HG02852 (cell line): Measurements from ENCODE around the gene GLUL.

ENCODE experiments used
- ATAC-seq: cut with Tn5 transposase; IDR thresholded peaks from one replicate; pipeline ENCODE4 v1.9.1; 2021; ENCODE audit warnings: mild to moderate bottlenecking, moderate library complexity; ENCODE audit not compliant: unreplicated experiment

Gene GLUL

DNA sequence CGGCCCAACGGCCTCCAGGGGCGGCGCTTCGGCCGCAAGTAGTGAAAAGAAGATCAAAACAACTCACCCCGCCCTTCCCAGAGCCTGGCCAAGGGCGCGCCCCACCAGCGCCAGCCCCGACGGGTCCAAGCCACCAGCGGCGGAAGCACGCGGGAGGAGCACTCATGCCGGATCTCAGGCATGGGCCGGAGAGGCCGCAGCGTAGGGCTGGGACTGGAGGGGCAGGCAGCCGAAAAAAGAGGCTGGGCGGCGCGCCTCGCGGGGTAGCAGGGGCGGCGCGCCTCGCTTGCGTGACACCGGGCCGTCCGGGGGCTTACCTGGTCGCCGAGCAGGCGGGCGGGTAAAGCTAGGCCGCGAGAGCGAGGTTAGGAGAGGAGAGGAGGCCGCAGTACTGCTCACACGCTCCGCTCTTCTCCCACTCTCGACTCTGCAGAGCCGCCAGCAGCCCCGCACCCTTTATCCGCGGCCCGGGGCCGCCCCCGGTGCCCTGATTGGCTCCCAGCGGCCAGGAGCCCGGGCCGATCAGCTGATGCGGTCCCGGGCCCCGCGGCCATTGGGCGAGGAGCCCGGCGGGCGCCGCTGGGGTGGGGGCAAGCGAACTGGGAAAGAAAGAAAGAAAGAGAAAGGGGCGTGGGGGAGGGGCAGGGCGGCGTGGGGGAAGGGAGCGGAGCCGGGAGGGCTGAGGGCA lies at the start of gene GLUL:
Gene GLUL, minus strand, starts transcription at position 429 of the 688 bp plus-strand sequence. CDS start 3,053 bp downstream, outside the sequence.
- ATAC-seq = peak; percentile 69

DNA sequence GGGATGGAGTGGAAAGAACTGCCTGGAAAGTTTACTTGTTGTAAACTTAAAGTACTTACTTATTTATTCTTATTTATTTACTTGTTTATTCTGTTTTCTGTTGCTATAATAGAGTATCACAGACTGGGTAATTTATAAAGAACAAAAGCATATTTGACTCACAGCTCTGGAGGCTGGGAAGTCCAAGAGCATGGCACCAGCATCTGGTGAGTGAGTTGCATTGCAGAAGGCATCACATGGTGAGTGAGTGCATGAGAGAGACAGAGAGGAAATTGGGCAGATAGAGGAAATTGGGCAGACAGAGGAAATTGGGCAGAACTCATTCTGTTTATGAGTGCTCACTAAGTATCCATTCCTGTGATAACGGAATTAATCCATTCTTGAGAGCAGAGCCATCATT lies 46.7 kb upstream of the GLUL start:
- no peak for ATAC-seq

DNA sequence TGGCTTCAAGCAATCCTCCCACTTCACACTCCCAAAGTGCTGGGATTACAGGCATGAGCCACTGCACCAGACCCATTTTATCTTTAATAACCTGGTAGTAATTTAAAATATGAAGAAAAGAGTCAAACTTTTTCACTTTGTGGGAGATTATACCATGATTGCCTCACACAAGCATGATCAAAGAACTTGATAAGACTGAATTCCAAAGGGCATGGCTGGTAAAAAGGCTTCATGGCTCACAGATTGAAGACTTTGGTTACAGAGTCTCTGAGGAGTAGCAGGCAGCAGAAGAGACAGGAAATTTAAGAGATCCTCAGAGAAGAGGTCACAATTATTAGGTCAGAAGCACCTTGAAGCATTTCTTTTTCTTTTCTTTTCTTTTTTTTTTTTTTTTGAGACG lies 42.0 kb upstream of the GLUL start:
- no peak for ATAC-seq

DNA sequence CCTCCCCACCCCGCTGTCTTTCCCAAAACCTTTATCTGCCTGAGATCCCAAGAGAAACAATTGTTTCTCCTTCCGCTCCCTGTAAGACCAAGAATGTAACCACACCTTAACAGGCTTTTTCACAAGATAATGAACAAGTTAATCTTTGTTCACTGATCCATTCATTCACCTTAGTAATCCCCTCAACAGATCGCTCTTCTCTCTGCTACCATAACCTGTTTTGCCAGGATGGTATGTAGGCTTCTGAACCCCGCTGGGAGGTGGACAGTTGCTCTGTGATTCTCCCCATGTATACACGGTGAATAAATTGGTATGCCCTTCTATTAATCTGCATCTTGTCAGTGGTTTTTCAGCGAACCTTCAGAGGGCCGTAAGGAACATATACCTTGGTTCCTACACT lies 39.7 kb upstream of the GLUL start:
- no peak for ATAC-seq

DNA sequence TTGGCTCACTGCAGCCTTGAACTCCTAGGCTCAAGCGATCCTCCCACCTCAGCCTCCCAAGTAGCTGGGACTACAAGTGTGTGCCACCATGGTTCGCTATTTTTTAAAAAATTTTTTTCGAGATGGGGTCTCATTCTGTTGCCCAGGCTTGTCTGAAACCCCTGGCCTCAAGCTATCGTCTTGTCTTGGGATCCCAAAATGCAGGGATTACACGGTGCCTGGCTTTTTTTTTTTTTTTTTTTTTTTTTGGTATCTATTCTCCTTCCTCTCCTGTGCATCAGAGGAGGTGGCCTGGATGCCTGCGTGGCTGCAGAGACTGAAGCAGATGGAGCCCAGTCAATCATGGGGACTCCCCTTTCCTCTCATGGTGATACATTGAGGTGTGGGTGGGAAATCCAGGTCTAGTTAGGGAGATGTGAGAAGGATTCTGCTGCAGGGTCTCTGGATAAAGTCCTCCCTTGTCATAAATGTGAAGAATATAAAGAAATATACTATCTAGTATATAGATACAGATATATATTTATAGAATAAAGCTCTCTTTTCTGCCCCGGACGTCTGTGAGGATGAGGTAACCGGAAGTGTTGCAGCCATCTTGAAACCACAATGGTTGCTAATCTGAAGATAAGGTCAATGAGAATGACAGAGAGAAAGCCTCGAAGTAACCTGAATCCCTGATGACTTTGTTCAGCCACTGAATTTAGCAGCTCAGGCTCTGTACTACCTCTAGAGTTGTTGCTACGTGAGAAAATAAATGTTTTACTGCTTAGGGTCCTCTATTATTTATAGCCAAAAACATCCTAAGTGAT lies 38.9 kb upstream of the GLUL start:
- peak; percentile 46 for ATAC-seq

DNA sequence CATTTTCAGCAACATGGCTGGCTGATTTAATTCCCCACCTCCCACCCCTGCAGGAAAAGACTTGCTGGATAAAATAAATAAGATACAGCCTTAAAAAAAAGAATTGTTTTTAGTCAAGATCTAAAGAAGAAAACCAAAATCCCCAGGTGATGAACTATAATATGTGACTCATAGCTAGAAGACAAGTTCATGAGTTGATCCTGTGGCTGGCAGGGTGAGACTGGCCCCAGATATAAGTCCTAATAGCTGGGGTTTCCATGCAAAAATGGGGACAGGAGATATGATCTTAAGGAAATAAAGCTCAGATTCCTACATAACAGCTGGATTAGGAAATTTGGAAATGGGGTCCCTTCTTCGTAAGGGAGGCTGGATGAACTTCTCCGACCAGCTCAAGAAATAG lies 36.5 kb upstream of the GLUL start:
- no peak for ATAC-seq

DNA sequence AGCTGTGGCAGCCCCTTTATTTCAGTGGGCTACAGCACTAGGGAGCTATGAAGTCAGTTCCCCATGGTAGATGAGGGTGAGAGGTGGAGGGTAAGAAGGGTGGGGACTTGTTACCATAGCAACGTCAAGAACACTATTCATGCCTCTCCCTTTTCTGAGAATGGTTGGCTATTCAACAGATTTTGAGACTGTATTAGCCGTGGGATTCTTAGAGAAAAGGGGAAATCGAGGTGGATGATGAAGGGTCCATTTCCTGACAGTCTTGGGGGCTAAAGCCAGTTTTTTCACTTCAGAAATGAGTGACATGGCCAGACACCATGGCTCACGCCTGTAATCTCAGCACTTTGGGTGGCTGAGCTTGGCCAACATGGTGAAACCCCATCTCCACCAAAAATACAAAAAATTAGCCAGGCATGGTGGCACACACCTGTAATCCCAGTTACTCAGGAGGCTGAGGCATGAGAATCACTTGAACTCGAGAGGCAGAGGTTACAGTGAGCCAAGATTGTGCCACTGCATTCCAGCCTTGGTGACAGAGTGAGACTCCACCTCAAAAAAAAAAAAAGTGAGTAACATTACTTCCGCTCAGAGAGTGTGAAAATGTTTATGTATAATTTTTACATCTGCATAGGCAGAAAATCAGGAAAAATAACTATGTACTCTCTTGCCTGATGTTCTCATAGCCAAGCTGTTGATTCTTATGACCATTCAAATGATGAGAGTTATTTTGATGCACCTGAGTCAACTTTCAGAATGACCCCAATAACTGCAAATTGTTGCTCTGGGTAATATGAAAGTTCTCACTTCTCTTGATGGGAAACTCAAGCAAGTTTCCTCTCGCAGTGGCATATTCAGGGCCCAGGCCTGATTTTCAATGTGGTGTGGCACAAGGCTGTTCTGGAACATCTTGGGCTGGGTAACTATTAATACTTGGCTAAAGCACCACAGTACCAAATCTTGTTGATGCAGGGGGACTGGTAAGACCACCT lies 35.1 kb upstream of the GLUL start:
- ATAC-seq = peak; percentile 63

DNA sequence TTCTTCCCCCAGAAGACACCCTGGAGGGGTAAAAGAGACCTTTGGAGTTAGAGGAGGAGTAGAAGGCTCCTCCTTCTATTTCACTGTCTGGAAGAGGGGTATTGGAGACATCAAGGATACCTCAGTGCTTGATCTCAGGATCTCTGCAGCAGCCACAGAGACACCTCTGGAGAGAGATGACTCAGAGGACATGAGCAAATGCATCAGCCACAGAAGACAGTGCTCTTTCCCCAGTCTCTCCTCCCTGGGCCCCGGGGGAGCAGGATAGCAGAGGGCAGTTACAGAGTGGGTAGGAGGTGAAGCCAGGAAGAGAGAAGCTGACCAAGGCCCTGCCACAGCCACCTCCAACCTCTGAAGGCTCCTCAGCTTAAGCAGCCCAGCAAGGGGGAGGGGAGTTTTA lies 24.2 kb upstream of the GLUL start:
- ATAC-seq = peak; percentile 62

DNA sequence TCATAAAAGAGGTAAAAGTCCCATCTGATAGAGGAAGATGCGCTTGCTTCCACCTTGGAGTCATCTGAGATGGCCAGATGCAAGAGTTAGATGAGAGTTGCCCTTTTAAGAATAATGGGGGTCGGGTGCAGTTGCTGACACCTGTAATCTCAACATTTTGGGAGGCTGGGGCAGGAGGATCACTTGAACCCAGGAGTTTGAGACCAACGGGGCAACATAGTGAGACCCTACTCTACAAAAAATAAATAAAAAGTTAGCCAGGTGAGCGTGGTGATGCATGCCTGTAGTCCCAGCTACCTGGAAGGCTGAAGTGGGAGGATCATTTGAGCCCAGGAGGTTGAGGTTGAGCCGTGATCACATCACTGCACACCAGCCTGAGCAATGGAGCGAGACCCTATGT lies 22.4 kb upstream of the GLUL start:
- no peak for ATAC-seq

DNA sequence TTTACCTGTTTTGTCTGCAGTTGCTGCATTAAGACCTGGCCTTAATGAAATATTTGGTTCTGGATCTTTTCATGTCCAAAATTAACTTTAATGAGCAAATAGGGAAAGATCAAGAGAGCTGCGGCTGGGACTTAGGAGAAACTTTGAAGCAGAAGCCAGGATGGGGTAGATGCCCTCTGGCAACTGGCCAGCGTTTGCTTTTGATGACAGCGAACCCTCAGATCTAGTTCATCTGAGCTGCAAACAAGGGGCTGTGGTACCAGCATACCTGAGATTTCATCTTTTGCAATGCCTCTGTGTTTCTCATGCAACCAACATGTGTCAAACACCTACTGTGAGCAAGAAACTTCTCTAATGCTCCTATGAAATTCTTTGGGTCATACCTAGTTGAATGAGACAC lies 21.9 kb upstream of the GLUL start:
- ATAC-seq = no peak

DNA sequence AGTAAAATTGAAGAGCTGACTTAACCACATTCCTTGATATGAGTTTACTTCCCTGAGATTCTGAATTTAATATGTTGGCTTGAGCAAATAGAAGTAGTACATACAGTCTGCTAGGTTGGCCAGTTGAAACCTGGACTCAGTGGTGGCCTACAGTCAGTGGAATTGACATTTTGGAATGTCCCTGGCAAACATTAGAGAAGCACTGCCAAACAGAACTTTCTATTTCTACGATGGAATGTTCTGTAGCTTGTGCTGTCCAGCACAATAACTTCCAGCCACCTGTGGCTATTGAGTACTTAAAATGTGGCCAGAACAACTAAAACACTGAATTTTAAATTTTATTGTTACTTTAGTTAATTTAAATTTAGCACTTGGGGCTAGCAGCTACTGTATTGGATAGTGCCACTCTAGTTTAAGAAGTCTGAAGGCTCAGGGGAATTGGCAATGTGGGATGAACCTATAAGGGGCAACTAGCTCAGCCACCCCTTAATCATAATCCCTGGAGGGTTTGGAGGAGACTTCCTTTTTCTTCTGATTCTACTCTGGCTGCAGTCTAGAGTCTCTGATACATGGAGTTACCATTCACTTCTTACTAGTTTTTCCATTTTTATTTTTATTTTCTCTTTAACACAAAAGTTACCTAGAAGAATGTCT lies 19.2 kb upstream of the GLUL start:
- ATAC-seq = no peak

DNA sequence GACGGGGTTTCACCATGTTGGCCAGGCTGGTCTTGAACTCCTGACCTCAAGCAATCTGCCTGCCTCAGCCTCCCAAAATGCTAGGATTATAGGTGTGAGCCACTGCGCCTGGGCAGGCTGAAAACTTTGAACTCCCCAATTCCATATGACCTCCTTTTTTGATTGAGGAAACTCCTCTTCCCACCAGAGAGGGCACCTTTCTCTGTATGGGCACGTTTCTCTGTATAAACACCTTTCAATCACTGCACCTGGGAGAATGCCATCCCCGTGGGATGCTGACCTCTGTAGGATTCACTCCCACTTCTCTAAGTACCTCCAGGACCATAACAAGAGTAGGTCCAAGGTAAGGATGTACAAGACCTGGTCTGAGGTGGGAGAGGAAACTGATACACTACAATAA lies 18.5 kb upstream of the GLUL start:
- ATAC-seq = no peak

DNA sequence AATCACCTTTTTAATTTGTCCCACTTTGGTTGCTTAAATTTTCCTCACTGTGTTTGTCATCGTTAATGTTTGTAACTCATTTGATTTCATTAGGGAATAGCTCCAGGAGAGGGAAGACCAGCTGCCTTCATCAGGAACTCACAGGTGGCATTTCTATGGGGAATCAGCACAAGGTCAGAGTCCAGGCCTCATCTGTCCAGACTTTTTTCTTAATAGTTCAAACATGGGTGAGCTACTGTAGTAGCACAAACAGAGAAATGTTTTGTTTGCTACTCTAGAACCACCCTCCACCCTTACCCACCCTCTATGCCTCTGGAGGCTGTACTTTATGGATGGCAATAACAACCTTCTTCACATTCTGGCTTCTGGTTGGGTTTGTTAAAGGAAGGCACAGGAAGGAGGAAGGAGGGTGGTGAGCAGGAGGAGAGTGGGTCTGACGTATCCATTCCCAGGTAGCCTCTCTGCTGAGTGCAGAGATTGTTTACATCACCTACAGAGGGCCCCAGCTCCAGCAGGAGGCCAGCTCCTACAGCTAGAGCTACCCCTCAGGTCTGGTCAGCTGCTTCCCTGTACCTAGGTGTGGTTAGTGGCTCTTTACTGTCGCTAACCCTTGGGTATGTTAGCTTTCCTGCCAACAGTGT lies 17.0 kb upstream of the GLUL start:
- ATAC-seq = no peak

DNA sequence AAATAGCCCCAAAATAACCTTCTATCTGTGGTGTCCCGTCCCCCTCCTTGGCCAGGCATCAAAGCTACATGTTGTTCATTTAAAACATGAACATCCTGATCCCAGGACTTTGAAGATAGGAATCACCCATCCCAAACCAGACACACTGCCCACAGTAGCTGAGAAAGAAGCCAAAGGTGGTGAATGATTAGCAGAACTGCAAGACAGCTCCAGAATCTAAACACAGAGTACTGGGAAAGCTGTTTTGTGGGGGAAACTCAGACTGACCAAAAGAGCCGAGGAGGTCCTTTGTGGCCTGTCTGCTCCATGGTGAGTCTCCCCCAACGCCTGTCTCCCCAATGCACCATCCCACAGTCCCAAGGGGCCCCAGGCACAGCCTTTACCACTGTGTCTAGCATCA lies 16.1 kb upstream of the GLUL start:
- no peak for ATAC-seq

DNA sequence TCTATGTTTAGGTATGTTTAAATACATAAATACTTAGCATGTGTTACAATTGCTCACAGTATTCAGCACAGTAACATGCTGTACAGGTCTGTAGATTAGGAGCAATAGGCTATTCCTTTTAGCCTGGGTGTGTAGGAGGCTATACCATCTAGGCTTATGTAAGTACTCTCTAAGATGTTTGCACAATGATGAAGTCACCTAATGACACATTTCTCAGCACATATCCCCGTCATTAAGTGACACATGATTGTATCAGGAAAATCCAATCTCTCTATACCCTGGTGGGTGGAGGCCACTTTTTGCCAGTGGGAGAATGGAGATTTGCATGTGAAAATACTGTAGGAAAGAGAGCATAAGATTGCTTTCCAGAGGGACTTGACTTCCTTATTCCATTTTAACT lies 14.4 kb upstream of the GLUL start:
- ATAC-seq = no peak

DNA sequence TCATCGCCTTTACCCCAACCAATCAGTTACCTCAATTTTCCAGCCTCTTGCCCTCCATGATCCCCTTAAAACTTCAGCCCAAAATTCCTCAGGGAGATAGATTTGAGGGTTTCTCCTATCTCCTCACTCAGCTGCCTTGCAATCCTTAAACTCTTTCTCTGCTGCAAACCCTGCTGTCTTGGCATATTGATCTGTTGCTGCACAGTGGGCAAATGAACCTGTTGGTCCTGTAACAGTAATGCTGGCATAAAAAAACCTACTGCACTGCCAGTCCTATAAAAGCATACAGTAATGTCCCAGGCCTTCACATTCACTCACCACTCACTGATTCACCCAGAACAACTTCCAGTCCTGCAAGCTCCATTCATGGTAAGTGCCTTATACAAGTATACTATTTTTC lies 14.0 kb upstream of the GLUL start:
- ATAC-seq = no peak

DNA sequence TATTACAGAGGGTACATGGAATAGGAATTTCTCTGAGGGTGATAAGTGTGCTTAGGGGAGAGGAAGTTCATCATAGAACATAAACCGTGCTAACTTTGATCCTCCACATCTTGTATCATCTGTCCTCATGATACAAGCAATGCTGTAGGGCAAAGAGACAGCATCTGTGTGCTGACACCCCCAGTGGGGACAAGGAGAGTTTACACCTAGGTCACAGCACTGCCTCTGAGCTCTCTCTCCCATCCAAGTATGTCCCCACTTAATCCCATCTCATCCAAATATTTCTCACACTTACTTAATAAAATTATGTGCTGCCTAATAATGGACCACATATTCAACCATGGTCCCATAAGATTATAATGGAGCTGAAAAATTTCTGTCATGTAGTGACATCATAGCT lies 13.2 kb upstream of the GLUL start:
- no peak for ATAC-seq

DNA sequence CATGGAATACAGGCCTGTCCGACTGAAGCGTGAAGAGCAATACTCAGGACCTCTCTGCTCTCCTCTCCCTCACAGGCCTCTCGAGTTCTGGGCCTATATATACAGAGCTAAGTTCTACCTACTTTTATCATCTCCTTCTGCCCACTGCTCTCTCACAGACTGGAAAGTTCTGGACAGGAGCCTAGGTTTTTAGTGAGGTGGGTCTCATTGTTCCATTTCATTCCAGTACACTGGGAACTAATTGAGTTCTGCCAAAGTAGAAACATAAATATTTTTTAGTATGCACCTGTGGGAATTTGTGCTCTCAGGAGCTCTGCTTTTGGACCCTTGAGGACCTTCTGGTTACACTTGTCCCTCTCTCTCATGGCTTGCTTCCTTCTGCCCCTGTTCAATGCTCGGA lies 9.0 kb upstream of the GLUL start, which contains the start of gene TEDDM1:
Gene TEDDM1, minus strand, starts transcription at position 101 of the 400 bp plus-strand sequence. CDS start 182 bp downstream, outside the sequence.
- ATAC-seq = no peak

DNA sequence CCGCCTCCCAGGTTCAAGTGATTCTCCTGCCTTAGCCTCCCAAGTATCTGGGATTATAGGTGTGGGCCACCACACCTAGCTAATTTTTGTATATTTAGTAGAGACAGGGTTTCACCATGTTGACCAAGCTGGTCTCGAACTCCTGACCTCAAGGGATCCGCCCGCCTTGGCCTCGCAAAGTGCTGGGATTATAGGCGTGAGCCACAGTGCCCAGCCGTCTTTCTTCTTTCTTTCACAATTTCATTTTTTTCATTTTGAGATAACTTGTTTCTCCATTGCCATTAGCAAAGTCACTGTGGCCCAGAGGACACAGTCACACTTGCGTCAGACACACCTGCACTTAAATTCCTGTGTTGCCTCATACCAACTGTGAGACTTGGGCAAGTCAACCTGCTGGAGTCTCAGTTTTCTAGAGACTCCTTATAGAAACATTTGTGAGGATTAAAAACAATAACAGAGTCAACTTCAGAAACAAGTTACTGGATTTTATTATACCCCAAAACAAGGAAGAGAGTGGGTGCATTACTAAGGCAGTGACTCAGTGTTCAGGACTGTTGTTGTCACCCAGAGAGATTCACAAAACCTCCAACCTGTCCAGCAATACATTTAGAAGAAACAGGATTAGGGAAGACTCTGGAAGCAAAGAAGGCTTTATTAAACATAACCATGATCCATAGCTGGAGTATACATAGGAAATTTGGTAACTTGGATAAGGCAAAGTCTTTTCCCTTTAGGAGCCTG lies 6.2 kb upstream of the GLUL start:
- no peak for ATAC-seq
